ENCODE measurements around the gene ENPP3. TPM values are rescaled to one million over a fixed set of nuclear protein-coding genes. Genes with fewer than 3 reads are reported as not detected.

Gene ENPP3
- total RNA-seq (2013; cell fraction: nucleolus; rRNA removed): not detected in 2 replicates
- not detected in 2 replicates for total RNA-seq (2014; rRNA removed)
- not detected in 2 replicates for total RNA-seq (2014; rRNA removed; fragmentation: Illumina TruSeq; extraction: Trizol)
- not detected in 2 replicates for total RNA-seq (2021)
- polyA plus RNA-seq (2011; ENCODE audit: low read depth): not detected
- 0.01 TPM in 1 of 2 replicates, not detected in the other for polyA plus RNA-seq (2011; rRNA removed)
- not detected in 2 replicates for polyA plus RNA-seq (2011; cell fraction: cytosol; rRNA removed)
- polyA plus RNA-seq (2011; cell fraction: nucleus; rRNA removed): not detected in 2 replicates
- not detected in 2 replicates for polyA plus RNA-seq (2012)
- not detected in 2 replicates for polyA plus RNA-seq (2014; fragmentation: Illumina TruSeq; extraction: Trizol)
- not detected for polyA plus RNA-seq (2014; fragmentation: Nextera tagmentation; extraction: Ambion mirVana)
- polyA plus RNA-seq (2014; rRNA removed): not detected in 2 replicates
- not detected for polyA plus RNA-seq (2016; fragmentation: Nextera tagmentation; extraction: Ambion mirVana)
- polyA minus RNA-seq (2011; rRNA and poly(A)+ RNA removed): 0.07 TPM in 1 of 2 replicates, not detected in the other
- not detected in 2 replicates for polyA minus RNA-seq (2011; cell fraction: cytosol; rRNA and poly(A)+ RNA removed)
- polyA minus RNA-seq (2011; cell fraction: nucleus; rRNA and poly(A)+ RNA removed): not detected in 2 replicates
- percentile 11 among the genes with signal in this experiment for Bru-seq, nascent RNA
- BruChase-seq, experiment 1, labeled RNA remaining after a 6-hour chase: percentile 12 among the genes with signal in this experiment
- percentile 9 among the genes with signal in this experiment for BruChase-seq, experiment 2, labeled RNA remaining after a 2-hour chase
- long read RNA-seq, experiment 1: 0 reads
- long read RNA-seq, experiment 2, partial matches to known transcripts: 0 of 1 reads
- long read RNA-seq, experiment 2, other reads (novel, unspliced or antisense): 1 of 1 reads

DNA sequence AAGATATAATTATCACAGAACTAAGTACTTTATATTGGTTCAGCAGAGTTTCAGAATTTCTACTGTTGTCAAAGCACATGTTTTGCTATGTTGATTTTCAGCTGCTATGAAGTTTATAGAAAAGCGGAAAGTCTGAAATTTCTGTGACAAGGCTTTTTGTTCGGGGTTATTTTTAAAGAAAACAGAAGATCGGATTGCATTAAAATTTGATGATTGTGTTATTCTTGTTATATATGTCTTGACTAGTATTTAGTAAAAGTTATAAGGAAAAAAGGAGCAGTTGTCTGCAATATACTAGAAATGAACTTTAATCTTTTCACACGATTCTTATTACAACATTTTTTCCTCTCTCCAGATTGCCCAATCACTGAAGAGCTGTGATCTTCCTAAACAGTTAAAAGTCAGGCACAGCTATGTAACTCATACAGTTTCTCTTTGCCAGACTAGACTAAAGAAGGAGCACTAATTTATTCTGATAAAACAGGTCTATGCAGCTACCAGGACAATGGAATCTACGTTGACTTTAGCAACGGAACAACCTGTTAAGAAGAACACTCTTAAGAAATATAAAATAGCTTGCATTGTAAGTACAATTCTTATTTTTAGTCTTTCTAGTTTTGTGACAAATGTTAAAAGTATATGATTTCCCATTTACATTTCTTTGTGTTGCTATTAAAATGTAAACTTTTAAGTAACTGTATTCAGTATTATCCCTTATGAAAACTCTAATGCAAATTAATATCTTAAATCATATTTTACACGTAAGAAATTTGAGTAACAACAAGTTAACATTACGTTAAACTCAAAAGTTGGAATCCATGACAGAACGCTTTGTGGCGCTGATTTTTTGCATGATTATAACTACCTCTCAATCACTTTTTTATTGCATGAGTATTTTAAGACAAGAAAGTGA, at the start of gene ENPP3:
Gene ENPP3 (plus strand): TSS at position 423 of the 913 bp plus-strand sequence. CDS start 83 bp downstream, at position 506.
- BruUV-seq (replicated peaks): no TSS peak
- no peak within 1 kb of the TSS for H2AFZ ChIP-seq (ENCODE audit: control insufficient read depth, low read depth, low read length)
- DNase-seq (ENCODE audit: low read depth, low spot score): no peak
- H3K27me3 ChIP-seq (replicated peaks in 1 of 2; ENCODE audit: control insufficient read depth in 2 of 2, insufficient read depth in 2 of 2, low read length in 1 of 2): no peaks in the 10 kb centered on the region; a peak in 2 of 4 replicates
- no peak for FAIRE-seq
- no peak within 1 kb of the TSS for H3K27ac ChIP-seq (ENCODE audit: control insufficient read depth, insufficient read depth)
- H3K36me3 ChIP-seq (ENCODE audit: control insufficient read depth in 2 of 2, insufficient read depth in 2 of 2, low read length in 1 of 2): no peaks in the 10 kb centered on the region
- H3K4me3 ChIP-seq: no peak within 1 kb of the TSS
- in situ Hi-C loops (cut with MboI) (no loop called here), intact Hi-C loops (cut with micrococcal nuclease; ENCODE audit: unreplicated experiment) (loop anchor here (5.0 kb wide), 1 partner anchor 50 kb away; no protein-coding TSS in a partner anchor)
- WGBS (ENCODE audit: insufficient coverage, insufficient replicate concordance, low lambda C conversion rate, missing lambda C conversion rate): 62% methylated on average over 10 of the region's 10 CpGs
- H4K20me1 ChIP-seq (ENCODE audit: control insufficient read depth, insufficient read depth): no peaks in the 10 kb centered on the region; the same call in 1 of the 2 replicates
- no peak for ATAC-seq
- H3K9me3 ChIP-seq (replicated peaks; ENCODE audit: control insufficient read depth, insufficient read depth, low read length): no peaks in the 10 kb centered on the region
- no peak within 1 kb of the TSS for H3K9ac ChIP-seq (ENCODE audit: control insufficient read depth, insufficient read depth, low read length)
- ChIA-PET POLR2A (no interaction called here), RAD21 (ENCODE audit: unreplicated experiment) (no interaction called here), SMC1A (ENCODE audit: uncharacterized antibody, unreplicated experiment) (interaction anchor here (1.3 to 1.4 kb wide), 2 partner anchors 9 to 17 kb away, joined by 3 to 7 read pairs; partner anchors contain the start of gene MED23), CTCF (interaction anchor here (1.0 to 1.6 kb wide), 3 partner anchors 9 to 752 kb away, joined by 3 to 15 read pairs (median 3); partner anchors contain the start of gene MED23)
- no peaks in the 10 kb centered on the region; the same call in 1 of the 2 replicates for H3K4me1 ChIP-seq (ENCODE audit: control insufficient read depth, insufficient read depth, low read length)
- H3K79me2 ChIP-seq (ENCODE audit: control insufficient read depth, insufficient read depth, low read length): no peaks in the 10 kb centered on the region
- TF ChIP-seq, protein P1, sequence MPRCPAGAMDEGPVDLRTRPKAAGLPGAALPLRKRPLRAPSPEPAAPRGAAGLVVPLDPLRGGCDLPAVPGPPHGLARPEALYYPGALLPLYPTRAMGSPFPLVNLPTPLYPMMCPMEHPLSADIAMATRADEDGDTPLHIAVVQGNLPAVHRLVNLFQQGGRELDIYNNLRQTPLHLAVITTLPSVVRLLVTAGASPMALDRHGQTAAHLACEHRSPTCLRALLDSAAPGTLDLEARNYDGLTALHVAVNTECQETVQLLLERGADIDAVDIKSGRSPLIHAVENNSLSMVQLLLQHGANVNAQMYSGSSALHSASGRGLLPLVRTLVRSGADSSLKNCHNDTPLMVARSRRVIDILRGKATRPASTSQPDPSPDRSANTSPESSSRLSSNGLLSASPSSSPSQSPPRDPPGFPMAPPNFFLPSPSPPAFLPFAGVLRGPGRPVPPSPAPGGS (IDR thresholded peaks at IDR 0.05; ENCODE audit: borderline replicate concordance, insufficient read depth, low read depth, low read length, poor library complexity, severe bottlenecking): no peak
- TF ChIP-seq SIN3A (IDR thresholded peaks at IDR 0.05; ENCODE audit: low read depth, low read length): no peak
- H3K4me2 ChIP-seq (ENCODE audit: control insufficient read depth, insufficient read depth): no peak within 1 kb of the TSS

Data from GM12878 (cell line).